Measurements from ENCODE around the gene CDH13.

The CDH13 gene

GRCh38 chr16:83843657-83844056 is 1216.9 kb downstream of the CDH13 start:
- Histone ChIP-seq H2BK15ac (ENCODE audit: low read depth, poor library complexity, severe bottlenecking) (no peak overlapping the region), H3K4me2 (ENCODE audit: low read length, poor library complexity, severe bottlenecking) (no peak overlapping the region), H2AK5ac (ENCODE audit: low read length, severe bottlenecking) (no peak overlapping the region), H3K4ac (ENCODE audit: low read depth in 1 of 2, low read length in 2 of 2) (no peak overlapping the region), H2BK12ac (ENCODE audit: low read length in 2 of 2) (no peak overlapping the region), H3K9ac (ENCODE audit: low read length) (no peak overlapping the region), H3K27me3 (ENCODE audit: control insufficient read depth in 1 of 2, insufficient read depth in 1 of 2, low read length in 2 of 2) (no peaks in the 10 kb centered on the region), H4K91ac (ENCODE audit: low read length) (peak overlapping the region; percentile 50), H3K9me3 (ENCODE audit: control insufficient read depth, low read length) (no peaks in the 10 kb centered on the region), H2AFZ (ENCODE audit: low read depth, low read length) (no peak overlapping the region), H3K36me3 (ENCODE audit: control insufficient read depth in 1 of 2, insufficient read depth in 2 of 2, low read depth in 1 of 2, low read length in 2 of 2) (no peaks in the 10 kb centered on the region), H4K8ac (ENCODE audit: low read length) (no peak overlapping the region), H3K4me1 (ENCODE audit: control insufficient read depth, insufficient read depth, low read depth, low read length) (no peaks in the 10 kb centered on the region), H3K18ac (ENCODE audit: low read depth in 1 of 2, low read length in 2 of 2) (no peak overlapping the region), H2BK5ac (ENCODE audit: low read depth, low read length, poor library complexity, severe bottlenecking) (no peak overlapping the region), H3K27ac (ENCODE audit: low read length, poor library complexity, severe bottlenecking) (no peak overlapping the region), H3K23ac (ENCODE audit: low read length in 2 of 2) (no peak overlapping the region), H3K79me1 (replicated peaks; ENCODE audit: low read length, poor library complexity, severe bottlenecking) (no peaks in the 10 kb centered on the region), H3K4me3 (ENCODE audit: insufficient read depth in 1 of 2, low read depth in 1 of 2, low read length in 2 of 2) (no peak overlapping the region), H2BK120ac (ENCODE audit: low read depth, low read length) (no peak overlapping the region), H3K14ac (ENCODE audit: low read length in 2 of 2) (no peak overlapping the region)
- DNase-seq: no peak
- WGBS: 74% methylated on average over 10 of the region's 10 CpGs

GRCh38 chr16:83845263-83845662 is 1218.5 kb downstream of the CDH13 start:
- no peak overlapping the region for H2BK15ac ChIP-seq (ENCODE audit: low read depth, poor library complexity, severe bottlenecking)
- no peak overlapping the region for H3K23ac ChIP-seq (ENCODE audit: low read length in 2 of 2)
- no peaks in the 10 kb centered on the region for H3K27me3 ChIP-seq (ENCODE audit: control insufficient read depth in 1 of 2, insufficient read depth in 1 of 2, low read length in 2 of 2)
- no peak overlapping the region for H3K4me3 ChIP-seq (ENCODE audit: insufficient read depth in 1 of 2, low read depth in 1 of 2, low read length in 2 of 2)
- no peak overlapping the region for H3K4me2 ChIP-seq (ENCODE audit: low read length, poor library complexity, severe bottlenecking)
- no peaks in the 10 kb centered on the region for H3K9me3 ChIP-seq (ENCODE audit: control insufficient read depth, low read length)
- no peak for DNase-seq
- H4K8ac ChIP-seq (ENCODE audit: low read length): no peak overlapping the region
- H2BK12ac ChIP-seq (ENCODE audit: low read length in 2 of 2): no peak overlapping the region
- H2AK5ac ChIP-seq (ENCODE audit: low read length, severe bottlenecking): no peak overlapping the region
- no peak overlapping the region for H2BK5ac ChIP-seq (ENCODE audit: low read depth, low read length, poor library complexity, severe bottlenecking)
- no peak overlapping the region for H2AFZ ChIP-seq (ENCODE audit: low read depth, low read length)
- no peak overlapping the region for H3K27ac ChIP-seq (ENCODE audit: low read length, poor library complexity, severe bottlenecking)
- 93% methylated on average over 8 of the region's 8 CpGs for WGBS
- no peaks in the 10 kb centered on the region for H3K4me1 ChIP-seq (ENCODE audit: control insufficient read depth, insufficient read depth, low read depth, low read length)
- H2BK120ac ChIP-seq (ENCODE audit: low read depth, low read length): no peak overlapping the region
- no peaks in the 10 kb centered on the region for H3K79me1 ChIP-seq (replicated peaks; ENCODE audit: low read length, poor library complexity, severe bottlenecking)
- H3K14ac ChIP-seq (ENCODE audit: low read length in 2 of 2): no peak overlapping the region
- H3K18ac ChIP-seq (ENCODE audit: low read depth in 1 of 2, low read length in 2 of 2): no peak overlapping the region
- H3K4ac ChIP-seq (ENCODE audit: low read depth in 1 of 2, low read length in 2 of 2): no peak overlapping the region
- peak overlapping the region; percentile 61 for H4K91ac ChIP-seq (ENCODE audit: low read length)
- H3K9ac ChIP-seq (ENCODE audit: low read length): no peak overlapping the region
- no peaks in the 10 kb centered on the region for H3K36me3 ChIP-seq (ENCODE audit: control insufficient read depth in 1 of 2, insufficient read depth in 2 of 2, low read depth in 1 of 2, low read length in 2 of 2)

- H3K36me3 ChIP-seq (ENCODE audit: control insufficient read depth in 1 of 2, insufficient read depth in 2 of 2, low read depth in 1 of 2, low read length in 2 of 2): no peaks in the 10 kb centered on the region
- H2AFZ ChIP-seq (ENCODE audit: low read depth, low read length): no peak overlapping the region
- no peak overlapping the region for H3K9ac ChIP-seq (ENCODE audit: low read length)
- H3K27me3 ChIP-seq (ENCODE audit: control insufficient read depth in 1 of 2, insufficient read depth in 1 of 2, low read length in 2 of 2): peaks cover 0 to under 1% of the 10 kb centered on the region in 2 experiments
- H3K18ac ChIP-seq (ENCODE audit: low read depth in 1 of 2, low read length in 2 of 2): no peak overlapping the region
- DNase-seq: no peak
- no peaks in the 10 kb centered on the region for H3K79me1 ChIP-seq (replicated peaks; ENCODE audit: low read length, poor library complexity, severe bottlenecking)
- no peak overlapping the region for H3K14ac ChIP-seq (ENCODE audit: low read length in 2 of 2)
- H3K4me1 ChIP-seq (ENCODE audit: control insufficient read depth, insufficient read depth, low read depth, low read length): no peaks in the 10 kb centered on the region
- no peak overlapping the region for H2BK15ac ChIP-seq (ENCODE audit: low read depth, poor library complexity, severe bottlenecking)
- WGBS: 84% methylated on average over 12 of the region's 14 CpGs
- H3K4ac ChIP-seq (ENCODE audit: low read depth in 1 of 2, low read length in 2 of 2): no peak overlapping the region
- no peak overlapping the region for H2BK120ac ChIP-seq (ENCODE audit: low read depth, low read length)
- H4K91ac ChIP-seq (ENCODE audit: low read length): no peak overlapping the region
- H3K9me3 ChIP-seq (ENCODE audit: control insufficient read depth, low read length): no peaks in the 10 kb centered on the region
- H3K4me2 ChIP-seq (ENCODE audit: low read length, poor library complexity, severe bottlenecking): no peak overlapping the region
- no peak overlapping the region for H3K23ac ChIP-seq (ENCODE audit: low read length in 2 of 2)
- H2AK5ac ChIP-seq (ENCODE audit: low read length, severe bottlenecking): no peak overlapping the region
- no peak overlapping the region for H3K27ac ChIP-seq (ENCODE audit: low read length, poor library complexity, severe bottlenecking)
- H4K8ac ChIP-seq (ENCODE audit: low read length): no peak overlapping the region
- H2BK5ac ChIP-seq (ENCODE audit: low read depth, low read length, poor library complexity, severe bottlenecking): no peak overlapping the region
- no peak overlapping the region for H2BK12ac ChIP-seq (ENCODE audit: low read length in 2 of 2)
- H3K4me3 ChIP-seq (ENCODE audit: insufficient read depth in 1 of 2, low read depth in 1 of 2, low read length in 2 of 2): no peak overlapping the region
Measured at GRCh38 chr16:83847371-83848225, 1220.8 kb downstream of the CDH13 start.

GRCh38 chr16:83849421-83849820 is 1222.7 kb downstream of the CDH13 start:
- Histone ChIP-seq H2BK120ac (ENCODE audit: low read depth, low read length) (no peak overlapping the region), H2AFZ (ENCODE audit: low read depth, low read length) (no peak overlapping the region), H4K91ac (ENCODE audit: low read length) (no peak overlapping the region), H2BK12ac (ENCODE audit: low read length in 2 of 2) (no peak overlapping the region), H3K4me3 (ENCODE audit: insufficient read depth in 1 of 2, low read depth in 1 of 2, low read length in 2 of 2) (no peak overlapping the region), H3K4me2 (ENCODE audit: low read length, poor library complexity, severe bottlenecking) (no peak overlapping the region), H3K36me3 (ENCODE audit: control insufficient read depth in 1 of 2, insufficient read depth in 2 of 2, low read depth in 1 of 2, low read length in 2 of 2) (no peaks in the 10 kb centered on the region), H3K9ac (ENCODE audit: low read length) (no peak overlapping the region), H3K27me3 (ENCODE audit: control insufficient read depth in 1 of 2, insufficient read depth in 1 of 2, low read length in 2 of 2) (peaks cover 5% of the 10 kb centered on the region in 2 experiments), H3K18ac (ENCODE audit: low read depth in 1 of 2, low read length in 2 of 2) (no peak overlapping the region), H3K27ac (ENCODE audit: low read length, poor library complexity, severe bottlenecking) (no peak overlapping the region), H3K79me1 (replicated peaks; ENCODE audit: low read length, poor library complexity, severe bottlenecking) (no peaks in the 10 kb centered on the region), H2BK15ac (ENCODE audit: low read depth, poor library complexity, severe bottlenecking) (no peak overlapping the region), H3K9me3 (ENCODE audit: control insufficient read depth, low read length) (no peaks in the 10 kb centered on the region), H3K23ac (ENCODE audit: low read length in 2 of 2) (no peak overlapping the region), H4K8ac (ENCODE audit: low read length) (no peak overlapping the region), H3K14ac (ENCODE audit: low read length in 2 of 2) (no peak overlapping the region), H2AK5ac (ENCODE audit: low read length, severe bottlenecking) (no peak overlapping the region), H3K4ac (ENCODE audit: low read depth in 1 of 2, low read length in 2 of 2) (no peak overlapping the region), H3K4me1 (ENCODE audit: control insufficient read depth, insufficient read depth, low read depth, low read length) (no peaks in the 10 kb centered on the region), H2BK5ac (ENCODE audit: low read depth, low read length, poor library complexity, severe bottlenecking) (no peak overlapping the region)
- DNase-seq: no peak
- 74% methylated on average over 6 of the region's 6 CpGs for WGBS
